ENCODE results near the gene FGFRL1.

DNA sequence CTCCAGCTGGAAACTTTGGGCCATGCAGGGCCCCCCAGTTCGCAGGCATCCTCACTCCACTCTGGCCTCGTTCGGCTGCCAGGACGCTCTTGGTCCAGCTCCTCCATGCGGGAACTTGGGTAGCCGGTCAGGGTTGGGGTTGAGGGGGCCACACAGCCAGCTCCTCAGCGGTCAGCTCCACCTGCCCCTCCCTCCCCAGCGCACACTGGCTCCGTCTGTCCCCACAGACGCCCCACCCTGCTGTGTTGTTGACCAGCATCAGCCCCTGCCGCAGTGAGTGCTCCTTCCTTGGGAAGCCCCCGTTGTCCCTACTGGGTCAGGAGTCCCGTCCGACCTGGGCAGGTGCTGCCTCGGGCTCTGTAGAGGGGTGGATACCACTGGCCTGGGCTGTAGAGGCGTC lies 5.8 kb downstream of the FGFRL1 start:
- TF ChIP-seq POLR2AphosphoS5 (IDR thresholded peaks at IDR 0.05; ENCODE audit: low read depth) (no peak), CTCF (IDR thresholded peaks at IDR 0.05; ENCODE audit: insufficient read depth, low read length) (no peak), REST (IDR thresholded peaks at IDR 0.05; ENCODE audit: insufficient replicate concordance, low read depth) (no peak)
